ENCODE measurements around the gene ATP11B. TPM values are rescaled to one million over a fixed set of nuclear protein-coding genes. Genes with fewer than 3 reads are reported as not detected.

Gene ATP11B
- total and polyA plus RNA-seq, 9 donors: 14.2 to 83.4 (median 54.4) TPM

- 38 to 51% (median 40%) methylated on average over 3 of the region's 3 CpGs for WGBS, 3 donors
- Histone ChIP-seq H3K36me3 (no peaks in the 10 kb centered on the region), H3K27me3 (no peaks in the 10 kb centered on the region), H3K4me1 (ENCODE audit: insufficient read depth) (no peaks in the 10 kb centered on the region), H3K27ac (no peak overlapping the region), H3K9me3 (no peaks in the 10 kb centered on the region), H3K4me3 (no peak overlapping the region)
- no peak for DNase-seq
- intact Hi-C loops (cut with DNase I): no loop called here
- no peak for TF ChIP-seq EP300 (IDR thresholded peaks at IDR 0.05)
- no peak for TF ChIP-seq POLR2A (IDR thresholded peaks at IDR 0.05)
- TF ChIP-seq CTCF (IDR thresholded peaks at IDR 0.05): no peak
Measured at GRCh38 chr3:182808041-182808770, 14.9 kb downstream of the ATP11B start.

DNA sequence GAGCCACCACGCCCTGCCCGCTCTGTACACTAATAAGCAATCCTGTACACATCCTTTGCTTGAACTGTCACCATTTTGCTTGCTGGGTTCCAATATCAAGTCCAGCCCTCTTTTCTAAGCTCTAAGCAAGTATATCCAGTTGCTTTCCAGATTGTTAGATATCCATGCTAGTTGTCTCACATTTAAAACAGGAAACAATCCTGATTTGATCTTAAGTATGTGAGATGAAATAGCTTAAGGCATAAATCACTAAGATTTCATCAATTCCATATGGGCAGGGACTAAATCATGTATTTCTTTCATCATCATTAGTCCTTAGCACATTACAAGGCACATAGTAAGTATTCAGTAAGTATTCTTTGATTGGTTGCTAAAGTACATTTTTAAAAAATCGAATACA is 16.2 kb downstream of the ATP11B start:
- TF ChIP-seq EP300 (IDR thresholded peaks at IDR 0.05): no peak
- no peak for TF ChIP-seq CTCF (IDR thresholded peaks at IDR 0.05)
- no peak for TF ChIP-seq POLR2A (IDR thresholded peaks at IDR 0.05)
- WGBS, 3 donors: 93 to 96% (median 95%) methylated on average over 3 of the region's 3 CpGs
- H3K36me3 ChIP-seq: no peaks in the 10 kb centered on the region

DNA sequence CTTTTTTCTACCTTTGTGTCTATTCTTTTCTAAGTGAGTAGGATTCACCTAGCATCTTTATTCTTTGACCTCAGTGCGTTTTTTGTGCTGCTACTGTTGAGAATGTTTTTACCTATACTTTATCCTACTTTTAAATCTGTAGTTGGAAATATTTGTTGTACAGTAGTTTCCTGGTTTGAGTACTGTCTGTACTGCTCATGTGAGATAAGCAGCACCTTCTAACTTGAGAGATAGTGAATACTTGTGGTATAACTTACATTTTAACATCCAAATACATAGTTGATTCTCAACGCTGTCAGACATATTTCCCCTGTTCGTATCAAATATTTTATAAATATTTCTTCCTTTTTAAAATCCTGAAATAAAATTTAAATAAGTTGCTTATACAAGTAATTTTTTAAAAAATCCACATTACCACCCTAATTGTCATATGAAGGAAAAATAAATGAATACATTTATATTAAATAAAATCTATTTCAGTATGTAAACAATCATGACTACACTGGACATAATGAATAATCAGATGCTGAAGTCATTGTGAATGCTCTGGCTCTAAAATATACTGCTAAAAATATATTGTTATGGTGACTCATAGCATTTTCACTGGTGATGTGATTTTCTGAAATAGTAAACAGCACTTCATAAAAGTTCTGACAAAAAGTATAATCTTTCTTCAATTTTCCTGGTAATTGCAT is 17.4 kb downstream of the ATP11B start:
- Histone ChIP-seq H3K27me3 (no peaks in the 10 kb centered on the region), H3K9me3 (no peaks in the 10 kb centered on the region), H3K27ac (no peak overlapping the region), H3K4me1 (ENCODE audit: insufficient read depth) (no peaks in the 10 kb centered on the region), H3K4me3 (no peak overlapping the region), H3K36me3 (no peaks in the 10 kb centered on the region)
- WGBS, 3 donors: 83 to 89% (median 87%) methylated on average over 3 of the region's 3 CpGs
- no peak for TF ChIP-seq EP300 (IDR thresholded peaks at IDR 0.05)
- TF ChIP-seq POLR2A (IDR thresholded peaks at IDR 0.05): no peak
- TF ChIP-seq CTCF (IDR thresholded peaks at IDR 0.05): no peak
- DNase-seq: no peak
- intact Hi-C loops (cut with DNase I): no loop called here

More for the DNA sequence above, 16.2 kb downstream of the ATP11B start:
- DNase-seq: no peak
- Histone ChIP-seq H3K27ac (no peak overlapping the region), H3K27me3 (no peaks in the 10 kb centered on the region), H3K9me3 (no peaks in the 10 kb centered on the region), H3K4me3 (no peak overlapping the region), H3K4me1 (ENCODE audit: insufficient read depth) (no peaks in the 10 kb centered on the region)
- intact Hi-C loops (cut with DNase I): no loop called here

- WGBS, 3 donors: 95 to 96% (median 96%) methylated on average over 1 of the region's 1 CpG
- intact Hi-C loops (cut with DNase I): no loop called here
- TF ChIP-seq POLR2A (IDR thresholded peaks at IDR 0.05): no peak
- TF ChIP-seq CTCF (IDR thresholded peaks at IDR 0.05): no peak
- TF ChIP-seq EP300 (IDR thresholded peaks at IDR 0.05): no peak
- H3K36me3 ChIP-seq: no peaks in the 10 kb centered on the region
- H3K4me3 ChIP-seq: no peak overlapping the region
- H3K9me3 ChIP-seq: no peaks in the 10 kb centered on the region
- H3K27me3 ChIP-seq: no peaks in the 10 kb centered on the region
- H3K27ac ChIP-seq: no peak overlapping the region
- DNase-seq: no peak
- no peaks in the 10 kb centered on the region for H3K4me1 ChIP-seq (ENCODE audit: insufficient read depth)
Measured at GRCh38 chr3:182811269-182811596, 17.9 kb downstream of the ATP11B start.
